LNCaP clone FGC (cell line): ENCODE results near the gene PLXNA3.
A peak's percentile ranks its signal among the peaks of the same experiment; 100 is the strongest.

Experiments
- DNase-seq: peaks from one replicate; pipeline ENCODE4 v3.0.0-alpha.2; 2011; ENCODE audit warnings: low read depth
- H3K4me3 ChIP-seq: 2 replicates; pipeline ENCODE4 v1.5.1; 2011; ENCODE audit warnings: mild to moderate bottlenecking, low read depth, low read length, control low read depth
- TF ChIP-seq, protein P1 (sequence below): IDR thresholded peaks from 2 replicates; pipeline ENCODE4 v1.5.1; 2012; ENCODE audit warnings: mild to moderate bottlenecking; ENCODE audit not compliant: control insufficient read depth, insufficient read depth; ENCODE audit errors: extremely low read depth

Gene PLXNA3

DNA sequence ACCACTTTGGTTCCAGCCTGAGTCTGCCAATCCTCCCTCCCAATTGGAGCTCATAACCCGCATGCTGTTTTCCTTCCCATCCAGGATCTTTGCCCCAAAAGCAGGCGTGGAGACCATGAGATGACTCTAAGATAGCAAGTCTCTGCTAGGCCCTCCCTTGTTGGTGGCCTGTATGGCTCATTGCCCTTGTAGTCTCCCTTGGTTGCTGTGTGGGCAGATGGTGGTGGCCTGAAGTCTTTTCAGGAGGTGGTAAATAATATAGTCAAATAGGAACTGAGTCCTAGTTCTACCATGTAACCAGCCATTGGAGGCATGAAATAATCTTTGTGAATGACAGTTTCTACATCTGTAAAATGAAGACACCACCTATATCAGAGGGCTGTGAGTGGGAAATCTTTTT, 28.4 kb upstream of the PLXNA3 start:
- TF ChIP-seq, protein P1, sequence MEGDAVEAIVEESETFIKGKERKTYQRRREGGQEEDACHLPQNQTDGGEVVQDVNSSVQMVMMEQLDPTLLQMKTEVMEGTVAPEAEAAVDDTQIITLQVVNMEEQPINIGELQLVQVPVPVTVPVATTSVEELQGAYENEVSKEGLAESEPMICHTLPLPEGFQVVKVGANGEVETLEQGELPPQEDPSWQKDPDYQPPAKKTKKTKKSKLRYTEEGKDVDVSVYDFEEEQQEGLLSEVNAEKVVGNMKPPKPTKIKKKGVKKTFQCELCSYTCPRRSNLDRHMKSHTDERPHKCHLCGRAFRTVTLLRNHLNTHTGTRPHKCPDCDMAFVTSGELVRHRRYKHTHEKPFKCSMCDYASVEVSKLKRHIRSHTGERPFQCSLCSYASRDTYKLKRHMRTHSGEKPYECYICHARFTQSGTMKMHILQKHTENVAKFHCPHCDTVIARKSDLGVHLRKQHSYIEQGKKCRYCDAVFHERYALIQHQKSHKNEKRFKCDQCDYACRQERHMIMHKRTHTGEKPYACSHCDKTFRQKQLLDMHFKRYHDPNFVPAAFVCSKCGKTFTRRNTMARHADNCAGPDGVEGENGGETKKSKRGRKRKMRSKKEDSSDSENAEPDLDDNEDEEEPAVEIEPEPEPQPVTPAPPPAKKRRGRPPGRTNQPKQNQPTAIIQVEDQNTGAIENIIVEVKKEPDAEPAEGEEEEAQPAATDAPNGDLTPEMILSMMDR, result no peak
- no peak for DNase-seq
- H3K4me3 ChIP-seq, result peak overlapping the region; percentile 72

DNA sequence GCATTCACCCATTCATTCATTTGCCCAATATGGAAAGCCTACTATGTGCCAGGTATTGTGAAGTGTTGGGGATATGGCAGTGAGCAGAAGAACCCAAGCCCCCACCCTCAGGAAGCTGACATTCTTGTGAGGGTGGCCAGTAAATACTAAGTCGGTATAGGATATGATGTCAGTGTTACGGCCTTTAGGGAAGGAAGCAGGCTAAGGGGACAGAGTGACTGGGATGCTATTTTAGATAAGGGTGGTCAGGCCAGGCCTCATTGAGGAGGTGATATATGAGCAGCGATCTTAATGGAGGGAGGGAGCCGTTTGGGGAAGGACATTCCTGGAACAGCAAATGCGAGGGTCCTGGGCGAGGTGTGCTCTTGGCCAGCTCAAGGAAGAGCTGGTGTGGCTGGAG, 27.6 kb upstream of the PLXNA3 start:
- peak overlapping the region; percentile 21; the same call in 1 of the 2 replicates for H3K4me3 ChIP-seq
- TF ChIP-seq, protein P1, result no peak
- DNase-seq, result no peak

DNA sequence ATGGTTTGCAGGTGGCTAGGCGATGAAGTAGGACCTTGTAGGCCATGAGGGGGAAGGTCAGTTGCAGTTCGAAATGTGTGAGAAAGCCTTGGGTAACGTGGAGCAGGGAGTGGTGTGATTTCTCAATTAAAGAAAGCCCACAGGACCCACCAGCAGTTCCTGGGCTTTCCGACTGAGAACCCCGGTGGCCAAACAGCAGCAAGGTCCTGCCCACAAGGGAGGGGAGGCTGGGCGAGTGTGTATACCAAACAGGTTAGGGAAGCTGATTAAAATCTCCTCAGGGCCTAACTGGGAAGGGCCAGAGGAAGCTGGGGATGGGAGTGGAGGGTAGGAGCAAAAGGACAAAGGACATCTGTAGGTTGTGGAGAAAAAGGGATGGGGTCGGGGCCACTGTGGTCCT, 27.2 kb upstream of the PLXNA3 start:
- peak; percentile 31 for DNase-seq
- TF ChIP-seq, protein P1, result no peak
- H3K4me3 ChIP-seq, result peak overlapping the region; percentile 21; the same call in 1 of the 2 replicates

DNA sequence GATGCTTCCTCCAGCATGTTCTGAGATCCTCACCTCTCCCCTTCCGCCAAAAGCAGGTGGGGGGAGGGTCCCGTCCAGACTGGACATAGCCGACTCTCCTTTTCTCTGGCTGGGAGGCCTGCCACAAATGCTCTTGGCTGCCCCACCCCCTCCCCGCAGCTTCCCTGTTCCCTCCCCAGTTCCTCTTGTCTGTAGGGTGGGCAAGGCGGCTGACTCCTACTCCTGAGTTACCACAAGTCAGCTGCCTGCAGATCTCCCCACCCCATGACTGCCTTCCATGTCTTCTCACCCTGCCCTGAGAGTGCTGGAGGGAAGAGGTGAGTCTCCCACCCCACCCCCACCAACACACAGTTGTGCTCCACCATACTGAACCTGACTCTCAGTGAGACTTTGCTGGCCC, 26.7 kb upstream of the PLXNA3 start:
- 0 out of 2 replicates have a peak overlapping the region, but pooled peaks have one; percentile 21 for H3K4me3 ChIP-seq
- TF ChIP-seq, protein P1, result no peak
- DNase-seq, result no peak

DNA sequence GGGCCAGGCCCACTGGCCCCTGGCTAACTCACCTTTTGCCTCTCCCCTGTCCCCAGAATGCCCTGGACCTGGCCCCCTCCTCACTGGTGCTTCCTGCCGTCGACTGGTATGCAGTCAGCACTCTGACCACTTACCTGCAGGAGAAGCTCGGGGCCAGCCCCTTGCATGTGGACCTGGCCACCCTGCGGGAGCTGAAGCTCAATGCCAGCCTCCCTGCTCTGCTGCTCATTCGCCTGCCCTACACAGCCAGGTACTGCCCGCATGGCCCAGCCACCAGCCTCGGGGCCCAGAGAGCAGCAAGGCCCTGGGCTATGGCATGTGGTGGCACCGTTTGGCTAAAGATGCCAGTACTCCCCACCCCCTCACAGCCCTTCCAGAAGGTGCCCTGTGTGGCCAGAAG, 25.9 kb upstream of the PLXNA3 start:
- no peak overlapping the region for H3K4me3 ChIP-seq
- DNase-seq, result no peak
- TF ChIP-seq, protein P1, result no peak

DNA sequence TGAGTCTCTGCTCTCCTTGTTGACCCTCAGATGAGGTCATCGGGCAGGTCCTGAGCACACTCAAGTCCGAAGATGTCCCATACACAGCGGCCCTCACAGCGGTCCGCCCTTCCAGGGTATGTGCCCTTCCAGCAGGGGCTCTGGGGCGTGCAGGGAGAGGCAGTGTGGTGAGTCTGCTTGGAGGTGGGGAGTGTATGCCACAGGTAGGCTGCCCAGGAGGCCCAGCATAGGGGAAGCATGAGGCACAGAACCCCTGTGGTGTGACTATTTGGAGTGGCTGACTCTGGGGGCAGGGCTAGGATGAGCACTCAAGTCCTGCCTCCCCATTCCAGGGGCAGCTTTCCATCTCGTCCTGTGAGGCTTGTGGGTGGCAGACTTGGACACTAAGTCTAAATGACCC, 24.5 kb upstream of the PLXNA3 start:
- TF ChIP-seq, protein P1, result no peak
- no peak for DNase-seq
- no peak overlapping the region for H3K4me3 ChIP-seq

DNA sequence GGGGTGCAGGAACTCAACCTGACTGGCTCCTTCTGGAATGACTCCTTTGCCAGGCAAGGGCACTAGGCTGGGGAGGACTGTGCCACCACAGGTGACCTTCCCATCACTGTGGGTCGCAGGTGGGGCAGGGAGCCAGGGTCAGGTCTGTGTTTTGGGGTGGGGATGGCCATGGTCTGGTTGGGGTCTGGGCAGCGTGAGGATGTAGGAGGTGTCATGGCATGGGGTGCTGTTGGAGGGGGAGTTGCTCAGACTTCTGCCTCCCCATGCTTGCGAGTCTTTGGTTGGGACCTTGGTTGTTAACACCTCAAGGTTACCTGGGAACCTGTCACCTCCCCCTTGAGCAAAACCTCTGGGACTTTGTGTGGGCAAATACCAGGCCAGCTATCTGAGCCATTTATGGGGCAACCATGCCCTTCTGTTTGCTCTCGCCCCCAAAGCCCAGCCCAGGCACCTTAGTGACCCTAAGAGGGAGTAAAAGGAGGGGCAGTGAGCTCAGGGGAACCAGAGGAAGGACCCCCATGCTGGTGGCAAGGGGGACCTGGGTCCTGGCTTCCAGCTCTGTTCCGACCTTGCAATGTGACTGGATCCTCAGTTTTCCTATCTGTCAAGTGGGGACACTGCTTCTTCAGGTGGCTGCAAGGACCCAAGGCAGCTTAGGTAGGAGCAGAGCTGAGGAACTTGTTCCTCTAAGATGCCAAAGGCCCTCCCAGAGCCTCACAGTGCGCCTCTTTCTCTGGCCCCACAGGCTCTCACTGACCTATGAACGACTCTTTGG, 23.5 kb upstream of the PLXNA3 start:
- TF ChIP-seq, protein P1, result no peak

More for the DNA sequence above, 23.5 kb upstream of the PLXNA3 start:
- no peak overlapping the region for H3K4me3 ChIP-seq
- DNase-seq, result no peak
